Osteocyte (in vitro differentiated cells): ENCODE measurements around the gene LPGAT1. TPM values are rescaled to one million over a fixed set of nuclear protein-coding genes. Genes with fewer than 3 reads are reported as not detected.

Source experiments
- DNase-seq: peaks from one replicate; pipeline ENCODE4 v3.0.0; 2021; ENCODE audit warnings: mixed read lengths; ENCODE audit not compliant: unreplicated experiment; ENCODE audit errors: extremely low spot score
- H3K27ac Mint-ChIP-seq: one replicate; pipeline ENCODE4 v1.8.0; 2021; ENCODE audit warnings: mild to moderate bottlenecking, mixed read lengths; ENCODE audit not compliant: unreplicated experiment
- H3K27me3 Mint-ChIP-seq: one replicate; pipeline ENCODE4 v1.8.0; 2021; ENCODE audit warnings: mixed read lengths; ENCODE audit not compliant: unreplicated experiment
- H3K36me3 Mint-ChIP-seq: one replicate; pipeline ENCODE4 v1.8.0; 2021; ENCODE audit warnings: mixed read lengths; ENCODE audit not compliant: unreplicated experiment
- H3K4me1 Mint-ChIP-seq: one replicate; pipeline ENCODE4 v1.8.0; 2021; ENCODE audit warnings: mixed read lengths; ENCODE audit not compliant: unreplicated experiment
- H3K4me3 Mint-ChIP-seq: one replicate; pipeline ENCODE4 v1.8.0; 2021; ENCODE audit warnings: mild to moderate bottlenecking, moderate library complexity, mixed read lengths; ENCODE audit not compliant: unreplicated experiment
- H3K9me3 Mint-ChIP-seq: one replicate; pipeline ENCODE4 v1.8.0; 2021; ENCODE audit warnings: mixed read lengths; ENCODE audit not compliant: unreplicated experiment
- CTCF ChIP-seq: fragments of 200-600 bp; sonication (generic); IDR thresholded peaks from 2 replicates; pipeline ENCODE4 v1.5.0; 2021; ENCODE audit warnings: antibody characterized with exemption, mild to moderate bottlenecking, moderate library complexity
- total RNA-seq: library from RNA; stranded (reverse); gene quantifications from 2 replicates; pipeline ENCODE4 v1.2.1, GENCODE V29; 2021

Gene LPGAT1
- total RNA-seq, 1 donor from 2014 or later = 51.3 TPM

GRCh38 chr1:211756471-211757020, 74.0 kb downstream of the LPGAT1 start:
- Mint-ChIP-seq H3K4me1 (no peaks in the 10 kb centered on the region), H3K27ac (no peak overlapping the region), H3K36me3 (peaks cover 16% of the 10 kb centered on the region), H3K9me3 (no peaks in the 10 kb centered on the region), H3K4me3 (no peak overlapping the region), H3K27me3 (no peaks in the 10 kb centered on the region)
- no peak for TF ChIP-seq CTCF
- DNase-seq = no peak

- Mint-ChIP-seq H3K27me3 (no peaks in the 10 kb centered on the region), H3K27ac (no peak overlapping the region), H3K36me3 (peaks cover 28% of the 10 kb centered on the region), H3K4me3 (no peak overlapping the region), H3K4me1 (no peaks in the 10 kb centered on the region), H3K9me3 (no peaks in the 10 kb centered on the region)
- DNase-seq = no peak
- no peak for TF ChIP-seq CTCF
Measured at GRCh38 chr1:211753649-211754251, 76.8 kb downstream of the LPGAT1 start.

GRCh38 chr1:211752951-211753486, 77.5 kb downstream of the LPGAT1 start:
- Mint-ChIP-seq H3K27ac (no peak overlapping the region), H3K36me3 (peaks cover 25% of the 10 kb centered on the region), H3K9me3 (no peaks in the 10 kb centered on the region), H3K4me1 (no peaks in the 10 kb centered on the region), H3K27me3 (no peaks in the 10 kb centered on the region), H3K4me3 (no peak overlapping the region)
- DNase-seq = no peak
- TF ChIP-seq CTCF = no peak

GRCh38 chr1:211752317-211752716, 78.2 kb downstream of the LPGAT1 start:
- H3K36me3 Mint-ChIP-seq = peaks cover 24% of the 10 kb centered on the region

More at GRCh38 chr1:211752317-211752716, 78.2 kb downstream of the LPGAT1 start:
- H3K4me1 Mint-ChIP-seq = no peaks in the 10 kb centered on the region
- no peak for DNase-seq
- no peaks in the 10 kb centered on the region for H3K27me3 Mint-ChIP-seq
- H3K27ac Mint-ChIP-seq = no peak overlapping the region
- H3K9me3 Mint-ChIP-seq = no peaks in the 10 kb centered on the region
- TF ChIP-seq CTCF = no peak
- H3K4me3 Mint-ChIP-seq = no peak overlapping the region
